Stimulated activated CD4-positive, alpha-beta T cell treated with anti-CD3 and anti-CD28 coated beads, Interleukin-4, amount 100 ng/mL, for 24 hours (primary cell): ENCODE data around the gene RPTOR.
"Not testable (repeated sequence)": the region's sequence is repeated elsewhere in the genome, so short reads cannot be mapped to it uniquely, and the experiment has no call there.

ENCODE experiments used
- DNase-seq: peaks from one replicate; pipeline ENCODE4 v3.0.0-alpha.2; 2020

RPTOR gene

DNA sequence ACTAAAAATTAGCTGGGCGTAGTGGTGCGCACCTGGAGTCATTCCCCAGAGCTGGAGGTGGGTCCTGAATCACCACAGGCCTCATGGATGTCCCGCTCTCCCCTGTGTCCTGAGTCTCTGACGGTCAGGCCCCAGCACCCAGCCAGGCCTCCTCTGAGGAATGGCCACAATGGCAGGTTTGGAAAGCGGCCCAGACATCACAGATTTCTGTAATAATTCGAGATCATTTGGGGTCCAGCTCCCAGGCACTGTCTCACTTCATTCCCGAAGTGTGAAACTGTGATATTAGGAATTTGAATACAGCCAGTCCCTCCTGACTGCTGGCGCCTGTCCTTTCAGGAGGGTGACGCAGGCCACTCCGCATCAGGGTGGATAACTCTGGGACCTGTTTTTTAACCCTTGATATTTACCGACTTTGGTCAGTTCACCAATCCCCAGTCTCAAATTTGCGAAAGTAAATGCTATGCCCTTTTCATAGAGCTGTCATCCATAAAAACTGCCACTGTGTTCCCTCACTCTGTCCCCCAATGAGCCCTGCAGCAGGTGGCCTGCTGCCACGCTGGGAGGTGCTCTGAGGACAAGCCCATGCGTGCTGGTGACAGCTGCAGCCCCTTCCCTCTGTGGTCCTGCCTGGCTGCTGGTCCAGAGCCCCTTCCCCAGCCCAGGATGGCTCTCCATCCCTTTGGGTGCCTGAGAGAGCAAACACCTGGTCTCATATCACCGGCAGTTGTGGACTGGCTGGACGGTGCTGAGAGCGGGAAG is 28.3 kb upstream of the RPTOR start:
- no peak for DNase-seq

DNA sequence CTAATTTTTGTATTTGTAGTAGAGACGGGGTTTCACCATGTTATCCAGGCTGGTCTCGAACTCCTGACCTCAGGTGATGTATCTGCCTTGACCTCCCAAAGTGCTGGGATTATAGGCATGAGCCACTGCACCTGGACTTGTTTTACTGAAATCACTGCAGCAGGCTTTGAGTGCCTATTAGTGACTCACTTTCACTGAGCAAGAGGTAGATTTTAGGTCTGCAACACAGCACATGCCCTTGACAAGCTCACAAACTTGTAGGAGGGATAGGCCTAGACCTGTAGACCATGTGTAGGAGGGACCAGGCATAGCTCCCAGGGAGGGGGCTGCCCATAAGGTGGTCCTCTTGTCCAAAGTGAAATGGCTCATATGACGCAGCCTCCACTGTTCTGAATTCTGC is 27.0 kb upstream of the RPTOR start:
- DNase-seq: no peak

DNA sequence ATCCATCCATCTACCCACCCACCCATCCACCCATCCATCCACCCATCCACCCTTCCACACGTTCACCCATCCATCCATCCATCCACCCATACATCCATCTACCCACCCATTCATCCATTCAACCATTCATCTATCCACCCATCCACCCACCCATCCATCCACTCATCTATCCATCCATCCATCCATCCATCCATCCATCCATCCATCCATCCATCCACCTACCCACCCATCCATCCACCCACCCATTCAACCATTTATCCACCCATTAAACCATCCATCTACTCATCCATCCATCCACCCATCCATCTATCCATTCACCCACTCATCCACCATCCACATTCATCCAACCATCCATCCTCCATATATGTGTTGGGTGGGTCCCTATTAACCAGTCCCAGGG is 26.2 kb upstream of the RPTOR start:
- DNase-seq: no peak

DNA sequence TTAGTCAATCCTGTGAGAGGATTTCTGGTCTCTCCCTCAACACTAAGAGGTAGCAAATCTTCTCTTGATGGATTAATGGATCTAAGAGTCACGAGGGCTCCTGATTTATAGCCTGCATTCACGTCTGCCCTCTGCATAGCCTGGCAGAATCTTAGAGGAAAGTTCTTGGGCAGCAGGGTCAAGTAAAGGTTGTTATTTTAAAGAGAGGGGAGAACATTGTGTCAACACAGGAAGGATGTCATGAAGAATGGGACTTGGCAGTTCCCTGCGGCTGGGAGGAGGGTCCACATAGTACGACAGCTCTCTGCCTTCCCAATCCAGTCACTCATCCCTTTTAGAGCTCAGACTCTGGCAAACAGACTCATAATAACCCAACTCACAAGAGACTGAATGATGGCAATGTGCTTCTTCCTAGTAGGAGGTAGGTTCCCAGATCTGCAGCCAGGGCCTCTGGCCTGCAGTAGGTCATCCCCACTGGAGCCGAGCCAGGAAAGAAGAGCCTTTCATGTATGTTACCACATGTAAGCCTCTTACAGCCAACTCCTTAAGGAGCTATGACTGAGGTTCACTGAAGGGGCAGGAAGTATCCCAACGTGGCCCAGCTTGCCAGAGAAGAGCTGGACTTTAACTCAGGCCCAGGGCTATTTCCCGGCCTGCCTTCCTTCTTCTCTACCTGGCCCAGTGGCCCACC is 25.4 kb upstream of the RPTOR start:
- no peak for DNase-seq

DNA sequence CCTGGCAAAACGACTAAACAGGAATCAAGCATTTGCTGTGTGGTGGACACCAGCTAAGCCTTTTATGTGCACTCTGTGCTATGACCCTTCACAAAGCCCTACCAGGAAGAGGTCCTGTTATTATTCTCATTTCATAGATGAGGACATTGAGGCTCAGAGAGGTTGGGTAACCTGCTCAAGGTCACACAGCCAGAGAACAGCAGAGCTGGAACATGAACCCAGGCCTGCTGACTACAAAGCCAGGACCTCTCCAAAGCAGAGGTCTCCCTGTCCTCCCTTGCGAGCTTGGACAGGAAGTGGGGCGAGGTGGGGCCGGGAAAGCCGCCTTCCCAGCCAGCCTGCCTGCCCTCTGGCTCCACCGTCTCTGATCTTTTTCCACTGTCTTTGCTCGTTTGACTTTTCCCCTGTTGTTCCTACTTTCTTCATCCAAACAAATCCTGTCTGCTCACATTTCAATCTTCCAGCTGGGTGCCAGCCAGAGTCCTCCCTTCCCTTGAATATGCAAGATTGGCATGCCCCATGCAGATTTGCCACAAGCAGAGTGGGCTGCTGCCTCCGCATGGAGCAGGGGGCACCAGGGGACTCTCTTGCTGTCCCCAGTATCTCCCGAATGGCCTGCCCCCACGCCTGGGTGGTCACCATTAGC is 23.7 kb upstream of the RPTOR start:
- no peak for DNase-seq

DNA sequence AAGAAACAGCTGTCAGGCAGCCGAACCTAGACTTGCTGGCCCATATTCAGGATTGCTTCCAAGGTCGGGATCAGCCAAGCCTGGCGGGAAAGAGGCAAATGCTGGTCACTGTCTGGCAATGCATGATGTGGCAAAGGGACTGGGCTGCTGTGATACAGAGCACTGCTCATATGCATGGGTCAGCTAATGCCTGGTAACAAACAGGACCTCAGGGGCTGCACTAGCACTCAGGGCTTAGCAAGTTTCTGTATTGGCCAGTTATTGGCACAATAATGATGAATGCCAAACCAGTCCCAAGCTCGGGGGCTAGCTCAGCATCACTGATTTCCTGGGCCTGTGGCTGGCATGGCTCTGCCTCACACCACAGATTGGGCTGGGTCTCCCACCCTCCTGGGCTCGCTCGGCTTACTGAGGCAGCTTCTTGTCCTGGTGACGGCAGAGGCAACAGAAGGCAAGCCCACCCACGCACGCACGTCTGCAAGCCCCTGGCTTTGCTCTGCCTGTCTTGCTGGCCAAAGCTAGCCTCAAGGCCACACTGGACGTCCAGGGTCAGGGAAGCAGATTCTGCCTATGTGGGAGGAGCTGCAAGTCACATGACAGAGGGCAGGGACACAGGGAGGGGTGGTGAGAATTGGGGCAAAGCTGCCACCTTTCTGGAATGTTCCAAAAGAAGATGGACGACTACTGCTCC is 21.4 kb upstream of the RPTOR start:
- DNase-seq: no peak

DNA sequence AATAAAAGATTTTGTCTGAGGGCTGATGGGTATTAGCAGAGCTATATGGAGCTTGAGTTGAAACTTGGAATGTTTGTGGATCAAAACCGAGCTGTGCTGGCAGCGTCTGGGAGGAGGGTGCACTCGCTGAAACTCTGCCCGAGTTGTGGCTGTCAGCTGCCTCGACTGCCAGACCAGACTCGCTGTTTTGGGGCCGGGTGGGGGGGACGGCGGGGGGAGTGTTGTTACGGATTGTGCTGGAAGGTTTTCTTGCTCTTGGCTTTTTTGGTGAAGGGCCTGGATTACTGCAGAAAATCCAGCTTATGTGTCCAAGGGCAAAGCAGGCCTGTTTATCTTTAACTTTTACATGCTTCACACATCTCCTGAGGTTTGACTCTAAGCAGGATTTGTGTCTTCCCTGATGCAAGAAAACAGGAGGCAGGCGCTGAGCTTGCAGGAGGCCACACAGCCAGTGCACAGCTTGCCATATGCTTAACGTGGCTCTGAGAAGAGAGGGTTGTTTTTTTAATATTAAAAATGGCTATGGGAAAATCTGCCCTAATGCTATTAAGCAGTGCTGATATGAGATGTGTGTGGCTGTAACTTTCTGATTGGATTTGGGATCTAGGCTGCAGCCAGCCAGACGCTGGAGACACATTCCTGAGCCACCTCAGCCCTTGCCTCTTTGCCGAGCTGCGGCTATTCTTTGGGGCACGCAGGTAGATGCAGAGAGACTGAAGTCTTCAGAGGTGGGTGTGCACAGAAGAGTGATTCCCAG is 20.5 kb upstream of the RPTOR start:
- DNase-seq: no peak

DNA sequence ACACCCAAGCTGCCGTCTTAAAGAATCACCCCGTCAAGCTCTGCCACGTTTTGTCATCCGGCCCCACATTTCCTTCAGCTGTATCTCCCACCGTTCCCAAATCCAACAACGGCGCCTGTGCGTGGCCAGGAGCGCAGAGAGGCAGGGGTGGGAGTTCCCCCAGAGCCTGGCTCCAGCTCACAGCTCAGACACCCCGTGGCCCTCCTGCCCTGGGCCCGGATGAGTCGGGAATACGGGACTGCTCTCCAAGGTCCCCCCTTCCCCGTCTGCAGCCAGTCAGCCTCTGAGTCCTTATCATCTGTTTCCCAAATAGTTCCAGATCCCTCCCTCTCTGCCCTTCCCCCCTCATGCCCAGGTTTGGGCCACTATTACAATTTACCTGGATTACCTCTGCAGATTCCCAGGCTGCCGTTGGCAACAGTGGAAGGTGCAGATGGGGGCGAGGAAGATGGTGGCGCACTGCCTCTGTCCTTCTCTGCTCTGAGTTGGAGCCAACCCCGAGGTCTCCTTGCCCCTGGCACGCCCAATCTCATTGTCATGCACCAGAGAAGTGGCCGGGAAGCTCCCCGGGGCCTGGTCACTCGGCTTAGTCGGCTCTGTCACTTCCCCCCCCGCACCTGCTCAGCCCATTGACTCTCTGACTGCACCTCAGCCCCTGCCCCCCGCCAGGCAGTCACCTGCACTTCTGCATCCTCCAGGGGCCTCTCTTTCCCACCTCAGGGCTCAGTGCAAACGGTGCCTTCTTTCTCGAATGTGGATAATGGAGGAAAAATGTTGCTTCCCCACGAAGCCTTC is 18.3 kb upstream of the RPTOR start:
- no peak for DNase-seq

DNA sequence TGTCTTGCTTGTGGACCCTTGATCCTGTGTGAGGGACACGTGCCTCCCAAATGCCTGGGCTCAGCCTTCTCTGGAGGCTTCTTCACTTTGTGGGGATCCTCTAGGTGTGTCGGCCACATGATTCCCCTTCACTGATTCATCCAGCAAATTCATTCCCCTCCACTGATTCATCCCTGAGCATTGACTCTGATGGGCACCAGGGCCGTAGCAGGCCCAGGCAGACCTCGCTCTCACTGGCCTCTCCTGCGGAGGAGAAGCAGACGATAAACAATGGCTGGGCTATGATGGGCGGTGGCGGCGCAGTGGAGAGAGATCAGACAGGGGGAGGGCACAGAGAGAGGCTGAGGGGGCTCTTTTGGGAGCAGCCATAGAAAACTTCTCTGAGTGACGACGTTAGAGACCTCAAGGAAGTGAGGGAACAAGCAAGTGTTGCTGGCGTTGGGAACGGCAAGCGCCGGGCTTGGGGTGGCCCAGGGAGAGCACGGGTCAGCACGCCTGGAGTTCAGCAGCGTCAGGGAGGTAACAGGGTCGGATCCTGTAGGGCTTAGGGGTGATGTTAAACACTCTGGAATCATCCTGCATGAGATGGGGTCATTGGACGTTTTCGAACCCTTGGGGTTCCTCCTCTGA is 17.5 kb upstream of the RPTOR start:
- no peak for DNase-seq

DNA sequence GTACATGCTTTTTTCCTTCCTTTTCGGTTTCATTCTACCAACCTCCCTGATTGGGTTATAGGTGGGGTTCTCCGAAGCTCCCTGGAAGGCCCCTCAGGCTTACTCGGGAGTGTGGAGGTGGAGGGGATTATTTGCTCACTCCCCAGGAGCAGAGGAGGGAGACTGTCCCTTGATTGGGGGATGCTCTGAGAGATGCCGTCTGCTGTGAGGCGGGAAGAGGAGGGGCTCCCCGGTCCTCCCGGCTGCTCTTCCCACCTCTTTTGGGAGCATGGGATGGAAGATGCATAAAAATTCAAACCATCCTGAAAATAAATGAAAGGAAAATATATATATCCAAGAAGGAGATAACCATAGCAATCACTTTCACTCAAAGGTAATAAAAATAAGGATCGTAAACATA is 16.1 kb upstream of the RPTOR start:
- DNase-seq: no peak

DNA sequence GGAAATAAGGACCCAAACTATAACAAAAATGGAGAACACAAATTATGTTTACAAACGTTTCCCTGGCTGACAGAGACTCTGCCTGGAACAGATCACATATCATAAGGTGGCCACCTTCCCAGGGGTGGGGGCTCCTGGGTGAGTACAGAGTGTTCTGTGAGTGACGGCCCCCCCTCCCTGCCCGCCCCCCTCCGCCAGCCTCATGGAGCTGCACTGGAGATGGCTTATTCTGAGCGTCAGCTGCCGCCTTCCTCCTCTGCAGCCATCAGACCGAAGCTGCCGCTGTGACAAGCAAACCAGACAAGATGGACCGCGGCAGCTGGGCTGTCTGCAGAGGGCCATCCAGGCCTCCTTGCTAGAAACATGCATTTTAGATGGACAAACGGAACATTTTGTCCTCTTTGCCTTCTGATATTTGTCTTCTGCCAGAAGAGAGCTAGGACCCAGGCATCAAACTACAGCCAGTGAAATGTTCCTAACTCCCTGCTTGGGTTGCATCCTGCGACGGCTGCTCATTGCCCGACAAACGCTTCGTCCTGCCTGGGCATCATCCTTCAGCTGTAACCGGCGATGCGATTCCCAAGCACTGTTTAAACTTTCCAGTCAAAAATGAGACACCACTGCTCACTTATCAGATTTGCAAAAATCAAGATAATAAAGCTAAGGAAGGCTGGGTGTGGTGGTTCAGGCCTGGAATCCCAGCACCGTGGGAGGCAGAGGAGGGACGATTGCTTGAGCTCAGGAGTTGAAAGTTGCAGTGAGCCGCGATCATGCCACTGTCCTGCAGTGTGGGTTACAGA is 15.3 kb upstream of the RPTOR start:
- DNase-seq: no peak

DNA sequence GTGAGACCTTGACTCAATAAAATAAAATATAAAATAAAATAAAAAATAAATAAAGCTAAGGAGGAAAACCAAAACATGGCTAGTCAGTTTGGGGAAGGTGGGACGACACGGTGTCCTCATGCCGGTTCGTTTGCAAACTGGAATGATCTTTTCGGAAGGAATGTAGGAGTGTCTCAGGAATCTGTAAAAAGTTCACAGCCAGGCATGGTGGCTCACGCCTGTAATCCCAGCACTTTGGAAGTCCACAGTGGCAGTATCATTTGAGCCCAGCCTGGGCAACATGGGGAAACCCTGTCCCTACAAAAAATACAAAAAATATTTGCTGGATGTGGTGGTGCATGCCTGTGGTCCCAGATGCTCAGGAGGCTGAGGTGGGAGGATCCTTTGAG is 14.7 kb upstream of the RPTOR start:
- no peak for DNase-seq

DNA sequence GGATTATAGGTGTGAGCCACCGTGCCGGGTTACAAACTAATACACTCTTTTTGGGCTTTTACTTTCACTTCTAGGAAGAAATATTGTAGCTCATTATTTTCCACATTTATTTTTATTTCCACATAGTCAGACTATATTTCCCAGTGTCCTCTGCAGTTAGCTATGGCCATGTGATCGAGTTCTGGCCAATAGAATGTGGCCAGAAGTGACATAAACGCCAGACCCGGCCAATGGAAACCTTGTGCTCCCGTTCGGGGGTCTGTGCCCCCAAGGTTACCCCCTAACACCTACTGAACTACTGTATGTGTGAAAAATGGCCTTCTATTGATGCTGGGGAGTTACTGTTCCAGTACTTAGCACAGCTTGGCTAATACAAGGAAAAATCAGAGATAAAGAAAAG is 13.2 kb upstream of the RPTOR start:
- no peak for DNase-seq

DNA sequence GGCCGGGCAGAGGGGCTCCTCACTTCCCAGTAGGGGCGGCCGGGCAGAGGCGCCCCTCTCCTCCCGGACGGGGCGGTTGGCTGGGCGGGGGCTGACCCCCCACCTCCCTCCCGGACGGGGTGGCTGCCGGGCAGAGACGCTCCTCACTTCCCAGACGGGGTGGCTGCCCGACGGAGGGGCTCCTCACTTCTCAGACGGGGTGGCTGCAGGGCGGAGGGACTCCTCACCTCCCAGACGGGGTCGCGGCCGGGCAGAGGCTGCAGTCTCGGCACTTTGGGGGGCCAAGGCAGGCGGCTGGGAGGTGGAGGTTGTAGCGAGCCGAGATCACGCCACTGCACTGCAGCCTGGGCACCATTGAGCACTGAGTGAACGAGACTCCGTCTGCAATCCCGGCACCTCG is 7.3 kb upstream of the RPTOR start:
- not testable (repeated sequence) for DNase-seq

DNA sequence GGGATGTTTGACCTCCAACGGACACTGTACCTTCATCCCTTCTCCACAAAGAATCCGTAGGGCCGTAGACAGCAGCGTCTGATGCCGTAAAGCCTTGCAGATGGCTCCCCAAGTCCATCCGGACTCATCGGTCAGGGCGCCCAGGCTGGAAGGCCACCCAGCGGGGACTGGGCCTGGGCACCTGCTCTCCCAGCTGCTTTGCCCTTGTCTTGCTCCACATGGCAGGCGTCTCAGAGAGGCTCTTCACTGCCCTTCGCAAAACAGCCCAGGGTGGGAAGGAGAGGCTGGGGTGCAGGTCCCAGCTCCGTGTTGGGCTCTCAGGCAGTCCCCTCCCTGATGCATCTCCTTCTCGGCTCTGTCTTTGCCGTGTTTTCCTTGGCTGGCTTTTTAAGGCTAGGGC is 6.2 kb upstream of the RPTOR start:
- no peak for DNase-seq

DNA sequence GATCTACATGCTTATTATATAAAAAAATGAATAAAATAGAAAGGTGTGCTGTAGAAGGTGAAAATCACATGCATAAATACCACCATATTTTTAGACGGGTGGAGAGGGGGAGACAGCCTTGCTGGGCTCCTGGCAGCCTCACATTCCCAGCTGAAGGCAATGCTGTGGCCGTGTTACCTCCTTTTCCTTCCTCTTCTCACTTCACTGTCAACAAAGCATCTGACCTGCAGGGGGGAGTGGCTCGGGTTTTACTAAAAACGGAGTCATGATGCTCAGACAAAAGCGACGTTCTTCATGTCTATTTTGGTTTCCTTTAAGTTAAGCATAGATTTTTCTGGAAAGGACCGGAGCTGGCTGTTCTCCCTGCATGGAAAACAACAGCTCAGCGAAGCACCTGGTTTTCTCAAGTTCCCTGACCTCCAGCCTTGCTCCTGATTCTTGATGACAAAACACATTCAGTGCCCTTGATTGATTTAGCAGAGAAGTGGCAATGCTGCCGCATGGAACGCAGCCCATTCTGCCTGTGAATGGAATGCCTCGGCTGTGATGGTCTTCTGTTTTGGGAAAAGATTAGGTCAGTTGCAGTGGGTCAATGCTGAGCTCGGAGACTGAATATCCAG is 5.5 kb upstream of the RPTOR start:
- no peak for DNase-seq

DNA sequence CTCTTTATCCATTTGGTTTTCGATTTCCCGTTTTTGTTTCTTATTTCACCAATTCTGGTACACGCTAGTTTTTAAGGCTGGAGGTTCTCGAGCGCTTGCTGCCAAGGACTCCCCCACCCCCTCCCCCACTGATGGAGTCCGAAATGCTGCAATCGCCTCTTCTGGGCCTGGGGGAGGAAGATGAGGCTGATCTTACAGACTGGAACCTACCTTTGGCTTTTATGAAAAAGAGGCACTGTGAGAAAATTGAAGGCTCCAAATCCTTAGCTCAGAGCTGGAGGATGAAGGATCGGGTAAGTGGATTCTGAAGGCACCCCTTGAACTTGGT is 825 bp downstream of the RPTOR start:
- DNase-seq: peak; percentile 9

DNA sequence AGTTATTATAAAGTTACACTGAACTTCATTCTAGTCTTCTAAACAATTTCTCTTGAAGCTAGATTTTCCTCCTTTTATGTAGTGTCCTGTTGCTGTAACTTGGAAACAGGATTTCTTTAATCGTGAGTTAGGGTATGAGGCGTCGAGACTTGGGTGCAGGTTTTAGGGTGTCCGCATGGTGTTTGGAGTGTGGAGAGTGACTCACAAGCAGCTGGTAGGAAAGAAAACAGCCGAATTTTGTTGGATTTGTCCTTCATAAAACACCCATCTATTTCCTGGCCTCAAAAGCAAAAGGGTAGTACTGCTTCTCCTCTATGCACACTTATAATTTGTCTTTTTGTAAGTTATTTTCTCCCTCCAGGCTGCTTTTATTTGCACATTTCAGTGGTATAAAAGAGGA is 1.6 kb downstream of the RPTOR start:
- no peak for DNase-seq

DNA sequence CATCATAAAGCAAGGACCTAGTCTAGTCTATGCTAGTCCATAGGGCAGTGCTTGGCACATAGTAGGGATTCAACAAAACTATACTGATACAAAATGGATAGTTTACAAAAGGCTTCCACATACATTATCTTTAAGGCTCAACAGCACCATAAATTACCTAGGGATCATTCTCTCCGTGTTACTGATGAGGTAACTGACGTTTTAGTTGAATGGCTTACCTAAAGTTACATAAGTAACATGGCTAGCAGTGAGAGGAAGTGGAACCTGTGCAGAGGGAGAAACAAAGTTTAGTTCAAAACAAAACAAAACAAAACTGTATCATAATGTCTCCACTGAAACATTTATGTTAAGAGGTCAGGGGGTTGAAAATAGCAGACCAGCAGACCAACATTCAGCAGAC is 7.9 kb downstream of the RPTOR start:
- DNase-seq: no peak

DNA sequence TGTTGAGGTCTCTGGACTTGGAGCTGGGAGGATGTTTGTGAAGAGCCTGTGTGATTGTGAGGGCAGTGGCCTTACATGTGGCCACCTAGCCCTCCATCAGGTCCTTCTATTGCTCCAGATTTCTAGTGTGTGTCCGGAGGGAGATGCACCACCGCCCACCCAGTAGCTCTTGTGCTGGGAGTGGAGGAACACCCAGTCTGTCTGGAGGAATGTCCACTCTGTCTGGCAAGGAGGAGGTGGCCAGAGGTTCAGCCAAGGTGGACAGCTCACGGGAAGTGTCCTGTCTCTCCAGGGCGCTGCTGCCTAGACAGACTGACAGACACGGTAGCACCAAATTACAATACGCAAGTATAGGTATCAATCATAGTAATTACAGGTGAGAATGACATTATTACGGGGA is 10.6 kb downstream of the RPTOR start:
- no peak for DNase-seq
